ENCODE data around the gene IRAG1.

The IRAG1 gene

GRCh38 chr11:10648871-10649270 is 44.7 kb downstream of the IRAG1 start (continued):
- TF ChIP-seq REST (tag by site-specific recombination; IDR thresholded peaks at IDR 0.05) (no peak), ZBTB8A (tag by site-specific recombination; IDR thresholded peaks at IDR 0.05) (no peak), REPIN1 (tag by site-specific recombination; IDR thresholded peaks at IDR 0.05; ENCODE audit: low read depth) (no peak), BCL11A (tag by site-specific recombination; IDR thresholded peaks at IDR 0.05; ENCODE audit: low read depth) (no peak), ATF2 (tag by site-specific recombination; IDR thresholded peaks at IDR 0.05; ENCODE audit: low read depth) (no peak), ZNF335 (tag by site-specific recombination; conservative IDR thresholded peaks at IDR 0.05) (no peak), SP7 (tag by site-specific recombination; IDR thresholded peaks at IDR 0.05) (no peak), ZNF747 (tag by site-specific recombination; IDR thresholded peaks at IDR 0.05) (no peak), ZNF785 (tag by site-specific recombination; IDR thresholded peaks at IDR 0.05) (no peak)

GRCh38 chr11:10646681-10647355 is 46.7 kb downstream of the IRAG1 start:
- Histone ChIP-seq H3K9me3 (ENCODE audit: control insufficient read depth, insufficient read depth, low read depth, low read length) (no peaks in the 10 kb centered on the region), H3K36me3 (ENCODE audit: control insufficient read depth in 2 of 2, insufficient read depth in 1 of 2, low read length in 2 of 2) (no peaks in the 10 kb centered on the region), H3K4me1 (ENCODE audit: control insufficient read depth, insufficient read depth, low read length) (no peaks in the 10 kb centered on the region), H3K27ac (ENCODE audit: extremely low read depth, low read depth, low read length) (no peak overlapping the region), H3K4me3 (ENCODE audit: low read depth, low read length) (no peak overlapping the region)
- ChIA-PET CTCF (interaction anchor here (0.6 to 1.8 kb wide), 3 partner anchors 11 to 106 kb away, joined by 3 to 5 read pairs (median 3); partner anchors contain the start of gene RNF141), POLR2A (interaction anchor here (1.0 kb wide), 1 partner anchor 106 kb away, joined by 3 read pairs; the partner anchor contains the start of gene RNF141)
- TF ChIP-seq KLF7 (tag by site-specific recombination; IDR thresholded peaks at IDR 0.05; ENCODE audit: borderline replicate concordance) (no peak), REST (tag by site-specific recombination; IDR thresholded peaks at IDR 0.05) (no peak), ZNF211 (tag by site-specific recombination; IDR thresholded peaks at IDR 0.05; ENCODE audit: low read depth) (no peak), ZNF169 (tag by site-specific recombination; IDR thresholded peaks at IDR 0.05) (no peak), ZNF37A (tag by site-specific recombination; IDR thresholded peaks at IDR 0.05) (no peak), ZBTB20 (tag by site-specific recombination; IDR thresholded peaks at IDR 0.05) (no peak), ZNF664 (tag by site-specific recombination; IDR thresholded peaks at IDR 0.05) (no peak), SALL2 (tag by site-specific recombination; IDR thresholded peaks at IDR 0.05; ENCODE audit: borderline replicate concordance) (no peak), ATF2 (tag by site-specific recombination; IDR thresholded peaks at IDR 0.05; ENCODE audit: low read depth) (no peak), ZEB2 (tag by site-specific recombination; IDR thresholded peaks at IDR 0.05) (no peak), ZNF48 (tag by site-specific recombination; IDR thresholded peaks at IDR 0.05) (no peak)
